HepG2 (cell line): Measurements from ENCODE around the gene SNRPB2.

ENCODE experiments used
- CTCF ChIP-seq: sonication (generic); formaldehyde crosslinking; IDR thresholded peaks from 2 replicates; pipeline ENCODE4 v1.5.0; 2020; ENCODE audit warnings: mild to moderate bottlenecking, missing genetic modification reagents, moderate library complexity
- EP300 ChIP-seq, 3 experiments: sonication (generic) in 1 of 3; formaldehyde crosslinking in 1 of 3; IDR thresholded peaks; 2 replicates each; pipeline versions ENCODE4 v1.5.1 to v1.6.1; 2011 to 2020; ENCODE audit warnings: low read depth in 2 of 3, low read length in 2 of 3, borderline replicate concordance in 1 of 3, improper control_type of control experiment in 1 of 3, mild to moderate bottlenecking in 1 of 3, missing genetic modification reagents in 1 of 3, moderate library complexity in 1 of 3
- ETV6 ChIP-seq: sonication (generic); formaldehyde crosslinking; conservative IDR thresholded peaks from 2 replicates; pipeline ENCODE4 v1.4.0; 2020; ENCODE audit warnings: missing genetic modification reagents
- KLF6 ChIP-seq: IDR thresholded peaks from 2 replicates; pipeline ENCODE4 v1.8.0; 2016; ENCODE audit warnings: missing biosample characterization, missing genetic modification reagents
- PAX8 ChIP-seq: sonication (generic); formaldehyde crosslinking; IDR thresholded peaks from 2 replicates; pipeline ENCODE4 v1.8.0; 2022; ENCODE audit warnings: mild to moderate bottlenecking, missing genetic modification reagents, borderline replicate concordance
- POLR2A ChIP-seq, 2 experiments: IDR thresholded peaks; 2 replicates each; pipeline ENCODE4 v1.6.1; 2011; ENCODE audit warnings: low read depth in 2 of 2, low read length in 2 of 2, mild to moderate bottlenecking in 1 of 2, moderate library complexity in 1 of 2; ENCODE audit not compliant: insufficient read depth in 1 of 2
- ZNF138 ChIP-seq: sonication (generic); formaldehyde crosslinking; IDR thresholded peaks from 2 replicates; pipeline ENCODE4 v1.5.0; 2020; ENCODE audit warnings: mild to moderate bottlenecking, low read depth, missing genetic modification reagents
- ZNF75D ChIP-seq: sonication (generic); formaldehyde crosslinking; IDR thresholded peaks from 2 replicates; pipeline ENCODE4 v1.8.1; 2023; ENCODE audit warnings: missing genetic modification reagents, mild to moderate bottlenecking, borderline replicate concordance
- TF ChIP-seq, protein P1 (sequence below): sonication (generic); formaldehyde crosslinking; IDR thresholded peaks from 2 replicates; pipeline ENCODE4 v1.9.0; 2021; ENCODE audit warnings: missing genetic modification reagents, mild to moderate bottlenecking, borderline replicate concordance
- TF ChIP-seq, protein P2 (sequence below): IDR thresholded peaks from 2 replicates; pipeline ENCODE4 v1.6.1; 2018; ENCODE audit warnings: missing genetic modification reagents, mild to moderate bottlenecking, missing compliant biosample characterization

GRCh38 chr20:16778159-16778558 is 48.3 kb downstream of the SNRPB2 start:
- no peak for TF ChIP-seq ZNF138 (CRISPR knock-in tag)
- TF ChIP-seq EP300 (IDR thresholded peaks at IDR 0.05; ENCODE audit: low read depth in 2 of 2, low read length in 2 of 2), result no peak
- TF ChIP-seq EP300 (CRISPR knock-in tag; IDR thresholded peaks at IDR 0.05; ENCODE audit: borderline replicate concordance), result no peak
- no peak for TF ChIP-seq ETV6
- no peak for TF ChIP-seq CTCF
- TF ChIP-seq, protein P1, sequence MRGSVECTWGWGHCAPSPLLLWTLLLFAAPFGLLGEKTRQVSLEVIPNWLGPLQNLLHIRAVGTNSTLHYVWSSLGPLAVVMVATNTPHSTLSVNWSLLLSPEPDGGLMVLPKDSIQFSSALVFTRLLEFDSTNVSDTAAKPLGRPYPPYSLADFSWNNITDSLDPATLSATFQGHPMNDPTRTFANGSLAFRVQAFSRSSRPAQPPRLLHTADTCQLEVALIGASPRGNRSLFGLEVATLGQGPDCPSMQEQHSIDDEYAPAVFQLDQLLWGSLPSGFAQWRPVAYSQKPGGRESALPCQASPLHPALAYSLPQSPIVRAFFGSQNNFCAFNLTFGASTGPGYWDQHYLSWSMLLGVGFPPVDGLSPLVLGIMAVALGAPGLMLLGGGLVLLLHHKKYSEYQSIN (CRISPR knock-in tag), result no peak
- TF ChIP-seq, protein P2, sequence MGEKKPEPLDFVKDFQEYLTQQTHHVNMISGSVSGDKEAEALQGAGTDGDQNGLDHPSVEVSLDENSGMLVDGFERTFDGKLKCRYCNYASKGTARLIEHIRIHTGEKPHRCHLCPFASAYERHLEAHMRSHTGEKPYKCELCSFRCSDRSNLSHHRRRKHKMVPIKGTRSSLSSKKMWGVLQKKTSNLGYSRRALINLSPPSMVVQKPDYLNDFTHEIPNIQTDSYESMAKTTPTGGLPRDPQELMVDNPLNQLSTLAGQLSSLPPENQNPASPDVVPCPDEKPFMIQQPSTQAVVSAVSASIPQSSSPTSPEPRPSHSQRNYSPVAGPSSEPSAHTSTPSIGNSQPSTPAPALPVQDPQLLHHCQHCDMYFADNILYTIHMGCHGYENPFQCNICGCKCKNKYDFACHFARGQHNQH (CRISPR knock-in tag), result no peak
- TF ChIP-seq ZNF75D, result no peak
- TF ChIP-seq POLR2A (IDR thresholded peaks at IDR 0.05; ENCODE audit: insufficient read depth in 1 of 2, low read depth in 2 of 2, low read length in 2 of 2), result no peak
- TF ChIP-seq PAX8 (CRISPR knock-in tag), result no peak
- TF ChIP-seq KLF6 (CRISPR knock-in tag), result no peak
